WTC11 (cell line): Measurements from ENCODE around the gene NEK8. TPM values are rescaled to one million over a fixed set of nuclear protein-coding genes. Genes with fewer than 3 reads are reported as not detected.

Experiments
- ATAC-seq: fragments of 200-7000 bp; cut with Tn5 transposase; 2 replicates; pipeline ENCODE4 v1.10.0; 2021; ENCODE audit warnings: mild to moderate bottlenecking, moderate library complexity
- CTCF ChIA-PET: fragments of 300-600 bp; sonication (Branson Sonifier 250); formaldehyde crosslinking; loops from one replicate; lab custom pipeline; 2021; ENCODE audit warnings: antibody characterized with exemption; lab: Charles Lee
- POLR2A ChIA-PET: fragments of 350-600 bp; sonication (Branson Sonifier 250); formaldehyde crosslinking; loops from one replicate; lab custom pipeline; 2021; ENCODE audit warnings: antibody characterized with exemption; lab: Charles Lee
- DNase-seq: peaks from one replicate; pipeline ENCODE4 v3.0.0; 2021; ENCODE audit warnings: low spot score
- H3K27ac Mint-ChIP-seq: 2 replicates; pipeline ENCODE4 v1.8.0; 2021; ENCODE audit warnings: mixed read lengths
- H3K27me3 Mint-ChIP-seq: 2 replicates; pipeline ENCODE4 v1.8.0; 2021; ENCODE audit warnings: low read depth, mild to moderate bottlenecking, moderate library complexity, mixed read lengths
- H3K36me3 Mint-ChIP-seq: 2 replicates; pipeline ENCODE4 v1.8.0; 2021; ENCODE audit warnings: mixed read lengths
- H3K4me1 Mint-ChIP-seq: 2 replicates; pipeline ENCODE4 v1.8.0; 2022; ENCODE audit warnings: mixed read lengths
- H3K4me3 Mint-ChIP-seq: 2 replicates; pipeline ENCODE4 v1.8.0; 2021; ENCODE audit warnings: mild to moderate bottlenecking, moderate library complexity, mixed read lengths
- H3K9me3 Mint-ChIP-seq: 2 replicates; pipeline ENCODE4 v1.8.0; 2021; ENCODE audit warnings: mixed read lengths
- ARID4B ChIP-seq: sonication (generic); formaldehyde crosslinking; IDR thresholded peaks from 2 replicates; pipeline ENCODE4 v1.8.0; 2023; ENCODE audit warnings: missing genetic modification reagents, mild to moderate bottlenecking, borderline replicate concordance
- CREB1 ChIP-seq: sonication (generic); formaldehyde crosslinking; IDR thresholded peaks from 2 replicates; pipeline ENCODE4 v1.8.0; 2023; ENCODE audit warnings: mild to moderate bottlenecking, missing genetic modification reagents
- CREM ChIP-seq: sonication (generic); formaldehyde crosslinking; IDR thresholded peaks from 2 replicates; pipeline ENCODE4 v1.8.1; 2022; ENCODE audit warnings: mild to moderate bottlenecking, missing genetic modification reagents, moderate library complexity
- E2F1 ChIP-seq: sonication (generic); formaldehyde crosslinking; IDR thresholded peaks from 2 replicates; pipeline ENCODE4 v1.8.0; 2022; ENCODE audit warnings: mild to moderate bottlenecking, missing genetic modification reagents
- ETV6 ChIP-seq: sonication (generic); formaldehyde crosslinking; IDR thresholded peaks from 2 replicates; pipeline ENCODE4 v1.8.1; 2022; ENCODE audit warnings: mild to moderate bottlenecking, missing genetic modification reagents
- FOXK1 ChIP-seq: sonication (generic); formaldehyde crosslinking; IDR thresholded peaks from 2 replicates; pipeline ENCODE4 v1.8.0; 2022; ENCODE audit warnings: mild to moderate bottlenecking, moderate library complexity, missing genetic modification reagents
- MAX ChIP-seq: sonication (generic); formaldehyde crosslinking; IDR thresholded peaks from 2 replicates; pipeline ENCODE4 v1.8.0; 2022; ENCODE audit warnings: mild to moderate bottlenecking, missing genetic modification reagents
- NFE2L1 ChIP-seq: sonication (generic); formaldehyde crosslinking; IDR thresholded peaks from 2 replicates; pipeline ENCODE4 v1.8.1; 2023; ENCODE audit warnings: missing genetic modification reagents
- SMAD3 ChIP-seq: sonication (generic); formaldehyde crosslinking; IDR thresholded peaks from 2 replicates; pipeline ENCODE4 v1.8.0; 2022; ENCODE audit warnings: missing genetic modification reagents, mild to moderate bottlenecking, borderline replicate concordance
- SP1 ChIP-seq: sonication (generic); formaldehyde crosslinking; conservative IDR thresholded peaks from 2 replicates; pipeline ENCODE4 v1.8.1; 2022; ENCODE audit warnings: missing genetic modification reagents
- STAT6 ChIP-seq: sonication (generic); formaldehyde crosslinking; conservative IDR thresholded peaks from 2 replicates; pipeline ENCODE4 v1.8.1; 2023; ENCODE audit warnings: mild to moderate bottlenecking, low read depth, missing genetic modification reagents, moderate library complexity
- TEAD1 ChIP-seq: sonication (generic); formaldehyde crosslinking; IDR thresholded peaks from 2 replicates; pipeline ENCODE4 v1.8.0; 2022; ENCODE audit warnings: mild to moderate bottlenecking, missing genetic modification reagents
- TEAD4 ChIP-seq: sonication (generic); formaldehyde crosslinking; IDR thresholded peaks from 2 replicates; pipeline ENCODE4 v1.8.0; 2022; ENCODE audit warnings: mild to moderate bottlenecking, missing genetic modification reagents
- TP53 ChIP-seq: sonication (generic); formaldehyde crosslinking; IDR thresholded peaks from 2 replicates; pipeline ENCODE4 v1.8.1; 2023; ENCODE audit warnings: mild to moderate bottlenecking, missing genetic modification reagents
- ZBTB21 ChIP-seq: sonication (generic); formaldehyde crosslinking; IDR thresholded peaks from 2 replicates; pipeline ENCODE4 v1.8.1; 2023; ENCODE audit warnings: mild to moderate bottlenecking, missing genetic modification reagents, borderline replicate concordance
- ZNF219 ChIP-seq: sonication (generic); formaldehyde crosslinking; IDR thresholded peaks from 2 replicates; pipeline ENCODE4 v1.8.0; 2023; ENCODE audit warnings: missing genetic modification reagents, mild to moderate bottlenecking, borderline replicate concordance
- ZNF423 ChIP-seq: fragments of 250-450 bp; sonication (Bioruptor Pico); IDR thresholded peaks from 2 replicates; pipeline ENCODE4 v2.1.2; 2022; ENCODE audit warnings: mild to moderate bottlenecking, moderate library complexity
- total RNA-seq: library from RNA; stranded (reverse); gene quantifications from 3 replicates; pipeline ENCODE4 v1.2.3, GENCODE V29; 2021

The NEK8 gene
- total RNA-seq, 1 experiment from 2014 or later = 25.0 TPM

- ATAC-seq = peak; percentile 30
- H3K27ac Mint-ChIP-seq = peak within 1 kb of the TSS; percentile 100
- peak within 1 kb of the TSS; percentile 98 for H3K4me3 Mint-ChIP-seq
- ChIA-PET CTCF (interaction anchor here (0.6 to 5.4 kb wide), 15 partner anchors 8 to 295 kb away, joined by 3 to 69 read pairs (median 5); partner anchors contain the start of genes BLTP2, NEK8, PHF12 and RPL23A), POLR2A (interaction anchor here (0.6 to 3.5 kb wide), 21 partner anchors 8 to 1737 kb away, joined by 3 to 72 read pairs (median 5); partner anchors contain the start of genes BLTP2, NEK8, PHF12 and PIGS)
- TF ChIP-seq ZBTB21 (CRISPR knock-in tag) (no peak), ZNF219 (CRISPR knock-in tag) (no peak), STAT6 (CRISPR knock-in tag) (no peak), CREB1 (CRISPR knock-in tag) (no peak), NFE2L1 (CRISPR knock-in tag) (no peak; the same call in 1 of the 2 replicates), TEAD1 (0 out of 2 replicates have a peak, but pooled peaks have one; percentile 3), ARID4B (CRISPR knock-in tag) (peak; percentile 16; the same call in 1 of the 2 replicates), CREM (CRISPR knock-in tag) (no peak), SMAD3 (CRISPR knock-in tag) (no peak), MAX (CRISPR knock-in tag) (0 out of 2 replicates have a peak, but pooled peaks have one; percentile 3), TEAD4 (no peak)
- H3K27me3 Mint-ChIP-seq = no peaks in the 10 kb centered on the region
- H3K9me3 Mint-ChIP-seq = no peaks in the 10 kb centered on the region
- H3K36me3 Mint-ChIP-seq = peaks cover 23% of the 10 kb centered on the region
- H3K4me1 Mint-ChIP-seq = peaks cover 30% of the 10 kb centered on the region
- peak; percentile 74 for DNase-seq
These were observed 16.9 kb upstream of the NEK8 start, which contains the start of gene PROCA1 for GRCh38 chr17:28711723-28712031. Gene PROCA1, minus strand, starts transcription at chr17:28711888. Its CDS starts 228 bp downstream, at chr17:28711660.

- ChIA-PET POLR2A (interaction anchor here (0.6 to 3.5 kb wide), 13 partner anchors 8 to 141 kb away, joined by 3 to 72 read pairs (median 8); partner anchors contain the start of genes BLTP2, NEK8, PIGS and RPL23A), CTCF (interaction anchor here (0.6 to 5.4 kb wide), 10 partner anchors 10 to 240 kb away, joined by 3 to 69 read pairs (median 6); partner anchors contain the start of genes BLTP2, NEK8, PHF12 and TLCD1)
- peak; percentile 23 for ATAC-seq
- Mint-ChIP-seq H3K4me1 (peaks cover 26% of the 10 kb centered on the region), H3K36me3 (peaks cover 23% of the 10 kb centered on the region), H3K4me3 (peak overlapping the region; percentile 98), H3K9me3 (no peaks in the 10 kb centered on the region), H3K27me3 (no peaks in the 10 kb centered on the region), H3K27ac (peak overlapping the region; percentile 95)
- DNase-seq = peak; percentile 68
- TF ChIP-seq ZNF423 (CRISPR knock-in tag) (peak; percentile 34; the same call in 1 of the 2 replicates), TP53 (CRISPR knock-in tag) (no peak), FOXK1 (CRISPR knock-in tag) (peak; percentile 48; the same call in 1 of the 2 replicates), ETV6 (CRISPR knock-in tag) (0 out of 2 replicates have a peak, but pooled peaks have one; percentile 33), SP1 (peak; percentile 22; the same call in 1 of the 2 replicates), E2F1 (CRISPR knock-in tag) (no peak)
These were observed 16.4 kb upstream of the NEK8 start for GRCh38 chr17:28712032-28712704.
